GM21528 (cell line): ENCODE measurements around the gene GPR83.
"Not testable (repeated sequence)": the region's sequence is repeated elsewhere in the genome, so short reads cannot be mapped to it uniquely, and the experiment has no call there.

ENCODE experiments used
- ATAC-seq: cut with Tn5 transposase; IDR thresholded peaks from one replicate; pipeline ENCODE4 v1.9.1; 2021; ENCODE audit warnings: mild to moderate bottlenecking, moderate library complexity; ENCODE audit not compliant: unreplicated experiment, low FRiP score

GPR83 gene

GRCh38 chr11:94400839-94401772, at the start of gene GPR83:
GPR83 (minus strand) TSS chr11:94401419; CDS start chr11:94401247, 172 bp downstream.
- no peak for ATAC-seq

GRCh38 chr11:94450048-94450447, 48.8 kb upstream of the GPR83 start:
- no peak for ATAC-seq

- ATAC-seq = no peak
Measured at GRCh38 chr11:94449437-94449836, 48.2 kb upstream of the GPR83 start.

GRCh38 chr11:94449029-94449428, 47.8 kb upstream of the GPR83 start:
- ATAC-seq = no peak

- ATAC-seq = no peak
Measured at GRCh38 chr11:94447149-94447548, 45.9 kb upstream of the GPR83 start.

GRCh38 chr11:94445641-94446040, 44.4 kb upstream of the GPR83 start:
- ATAC-seq = no peak

GRCh38 chr11:94433049-94433448, 31.8 kb upstream of the GPR83 start:
- ATAC-seq = no peak

- ATAC-seq = no peak
Measured at GRCh38 chr11:94424662-94425061, 23.4 kb upstream of the GPR83 start.

GRCh38 chr11:94424011-94424410, 22.8 kb upstream of the GPR83 start:
- ATAC-seq = no peak

- no peak for ATAC-seq
Measured at GRCh38 chr11:94423507-94423906, 22.3 kb upstream of the GPR83 start.

GRCh38 chr11:94418123-94418765, 17.0 kb upstream of the GPR83 start:
- ATAC-seq = no peak

GRCh38 chr11:94417386-94417987, 16.3 kb upstream of the GPR83 start:
- no peak for ATAC-seq

- no peak for ATAC-seq
Measured at GRCh38 chr11:94405062-94405833, 4.0 kb upstream of the GPR83 start.

- no peak for ATAC-seq
Measured at GRCh38 chr11:94402355-94402754, 1.1 kb upstream of the GPR83 start.

GRCh38 chr11:94401773-94402265, 600 bp upstream of the GPR83 start:
- no peak for ATAC-seq

- ATAC-seq = no peak
Measured at GRCh38 chr11:94400457-94400838, 771 bp downstream of the GPR83 start.

GRCh38 chr11:94400050-94400449, 1.2 kb downstream of the GPR83 start:
- ATAC-seq = no peak

- ATAC-seq = no peak
Measured at GRCh38 chr11:94398101-94398500, 3.1 kb downstream of the GPR83 start.

- no peak for ATAC-seq
Measured at GRCh38 chr11:94396282-94396681, 4.9 kb downstream of the GPR83 start.

- ATAC-seq = not testable (repeated sequence)
Measured at GRCh38 chr11:94391937-94392336, 9.3 kb downstream of the GPR83 start.
